ENCODE results near the gene NKD2.

Gene NKD2

DNA sequence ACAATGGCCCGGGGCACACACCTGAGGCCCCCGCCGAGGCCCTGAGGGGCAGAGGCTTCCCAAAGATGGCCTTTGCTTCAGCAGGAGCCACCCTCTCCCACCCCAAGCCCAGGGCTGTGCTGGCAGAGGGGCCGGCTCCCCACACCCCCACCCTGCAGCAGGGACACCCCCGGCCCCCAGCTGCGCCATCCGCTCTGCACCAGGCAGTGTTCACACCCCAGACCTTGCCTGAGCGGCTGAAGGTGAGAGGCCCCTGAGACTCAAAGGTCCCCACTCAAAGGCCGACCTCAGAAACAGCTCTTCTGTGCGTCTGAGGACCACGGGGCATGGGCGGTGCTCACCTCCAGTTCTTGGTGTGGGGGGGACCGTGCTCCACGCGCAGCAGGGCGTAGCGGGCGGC lies 65.6 kb downstream of the NKD2 start:
- TF ChIP-seq, protein P1, sequence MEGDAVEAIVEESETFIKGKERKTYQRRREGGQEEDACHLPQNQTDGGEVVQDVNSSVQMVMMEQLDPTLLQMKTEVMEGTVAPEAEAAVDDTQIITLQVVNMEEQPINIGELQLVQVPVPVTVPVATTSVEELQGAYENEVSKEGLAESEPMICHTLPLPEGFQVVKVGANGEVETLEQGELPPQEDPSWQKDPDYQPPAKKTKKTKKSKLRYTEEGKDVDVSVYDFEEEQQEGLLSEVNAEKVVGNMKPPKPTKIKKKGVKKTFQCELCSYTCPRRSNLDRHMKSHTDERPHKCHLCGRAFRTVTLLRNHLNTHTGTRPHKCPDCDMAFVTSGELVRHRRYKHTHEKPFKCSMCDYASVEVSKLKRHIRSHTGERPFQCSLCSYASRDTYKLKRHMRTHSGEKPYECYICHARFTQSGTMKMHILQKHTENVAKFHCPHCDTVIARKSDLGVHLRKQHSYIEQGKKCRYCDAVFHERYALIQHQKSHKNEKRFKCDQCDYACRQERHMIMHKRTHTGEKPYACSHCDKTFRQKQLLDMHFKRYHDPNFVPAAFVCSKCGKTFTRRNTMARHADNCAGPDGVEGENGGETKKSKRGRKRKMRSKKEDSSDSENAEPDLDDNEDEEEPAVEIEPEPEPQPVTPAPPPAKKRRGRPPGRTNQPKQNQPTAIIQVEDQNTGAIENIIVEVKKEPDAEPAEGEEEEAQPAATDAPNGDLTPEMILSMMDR (IDR thresholded peaks at IDR 0.05): no peak
- H3K27ac ChIP-seq: no peak overlapping the region
- no peak overlapping the region for H3K4me3 ChIP-seq
- DNase-seq (ENCODE audit: low spot score): no peak

GRCh38 chr5:1074816-1075554 lies 66.4 kb downstream of the NKD2 start:
- no peak overlapping the region for H3K4me3 ChIP-seq

DNA sequence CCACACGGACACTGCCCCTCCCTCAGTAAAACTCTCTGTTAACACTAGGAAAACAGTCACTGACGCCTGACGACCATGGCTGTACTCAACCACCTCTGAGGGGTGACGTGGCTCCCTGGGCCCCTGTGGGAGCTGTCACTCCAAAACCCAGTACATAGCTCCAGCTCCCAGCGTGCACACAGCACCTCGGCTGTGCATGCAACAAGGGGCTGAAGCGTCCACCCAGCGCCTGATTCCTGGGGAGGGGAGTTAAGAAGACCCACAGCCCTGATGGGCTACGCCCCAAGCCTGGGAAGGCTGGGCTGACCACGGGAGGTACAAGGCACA lies 66.9 kb downstream of the NKD2 start:
- H3K27ac ChIP-seq: no peak overlapping the region
- TF ChIP-seq, protein P1 (IDR thresholded peaks at IDR 0.05): no peak
- H3K4me3 ChIP-seq: no peak overlapping the region
- DNase-seq (ENCODE audit: low spot score): no peak

More at GRCh38 chr5:1074816-1075554, 66.4 kb downstream of the NKD2 start:
- DNase-seq (ENCODE audit: low spot score): no peak
- TF ChIP-seq, protein P1 (IDR thresholded peaks at IDR 0.05): no peak
- no peak overlapping the region for H3K27ac ChIP-seq

- TF ChIP-seq, protein P1 (IDR thresholded peaks at IDR 0.05): no peak
- DNase-seq (ENCODE audit: low spot score): no peak
- no peak overlapping the region for H3K4me3 ChIP-seq
- H3K27ac ChIP-seq: no peak overlapping the region
Observed at GRCh38 chr5:1075931-1076330, 67.3 kb downstream of the NKD2 start.

DNA sequence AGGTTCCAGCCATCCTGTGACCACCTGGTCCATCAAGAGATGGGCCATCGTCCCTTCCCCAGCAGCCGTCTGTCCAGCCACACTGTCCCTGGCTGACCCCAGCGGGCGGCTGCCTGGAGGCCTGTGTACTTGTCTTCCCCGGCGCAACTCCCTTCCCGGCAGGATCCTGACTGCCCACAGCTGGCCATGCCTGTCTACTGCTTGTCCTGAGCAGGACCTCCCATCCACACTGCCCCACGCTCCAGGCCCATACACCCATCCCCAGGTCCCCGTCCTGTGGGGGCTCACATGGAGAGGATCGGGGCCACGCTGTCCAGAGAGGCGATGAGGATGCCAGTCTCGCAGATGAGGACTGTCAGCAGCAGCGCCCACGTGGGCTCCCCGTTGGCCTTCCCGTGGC lies 67.8 kb downstream of the NKD2 start:
- H3K27ac ChIP-seq: no peak overlapping the region
- no peak for DNase-seq (ENCODE audit: low spot score)
- TF ChIP-seq, protein P1 (IDR thresholded peaks at IDR 0.05): no peak
- H3K4me3 ChIP-seq: no peak overlapping the region

GRCh38 chr5:1077026-1077425 lies 68.4 kb downstream of the NKD2 start:
- Histone ChIP-seq H3K27ac (no peak overlapping the region), H3K4me3 (no peak overlapping the region)
- TF ChIP-seq, protein P1 (IDR thresholded peaks at IDR 0.05): no peak
- no peak for DNase-seq (ENCODE audit: low spot score)

GRCh38 chr5:1077491-1078020 lies 69.0 kb downstream of the NKD2 start:
- no peak for DNase-seq (ENCODE audit: low spot score)
- no peak overlapping the region for H3K4me3 ChIP-seq
- no peak overlapping the region for H3K27ac ChIP-seq
- TF ChIP-seq, protein P1 (IDR thresholded peaks at IDR 0.05): no peak

Data from coronary artery (tissue), 2 donors.